H1 (cell line): Measurements from ENCODE around the gene OR2D3. TPM values are rescaled to one million over a fixed set of nuclear protein-coding genes. Genes with fewer than 3 reads are reported as not detected.

Experiments
- ASH2L ChIP-seq: fragments of 200-600, 300-600 bp; sonication (generic); IDR thresholded peaks from one replicate; pipeline ENCODE4 v1.7.1; 2017; ENCODE audit warnings: low read length
- CEBPB ChIP-seq: IDR thresholded peaks from 2 replicates; pipeline ENCODE4 v1.6.1; 2012; ENCODE audit warnings: low read depth, low read length
- CREB1 ChIP-seq: IDR thresholded peaks from 2 replicates; pipeline ENCODE4 v1.6.1; 2012; ENCODE audit warnings: inconsistent platforms
- GABPA ChIP-seq: IDR thresholded peaks from 2 replicates; pipeline ENCODE4 v1.6.1; 2011; ENCODE audit warnings: mild to moderate bottlenecking, low read length, moderate library complexity, borderline replicate concordance; ENCODE audit not compliant: insufficient read depth
- JUN ChIP-seq: IDR thresholded peaks from 2 replicates; pipeline ENCODE4 v1.6.1; 2011; ENCODE audit warnings: low read depth, mild to moderate bottlenecking, improper control_type of control experiment, low read length
- KDM5A ChIP-seq: fragments of 200-600 bp; IDR thresholded peaks from 2 replicates; pipeline ENCODE4 v1.7.1; 2012; ENCODE audit warnings: mild to moderate bottlenecking, low read length, inconsistent platforms, mixed read lengths
- TBP ChIP-seq: IDR thresholded peaks from 2 replicates; pipeline ENCODE4 v1.6.1; 2011; ENCODE audit warnings: low read depth, low read length, improper control_type of control experiment
- TEAD4 ChIP-seq: IDR thresholded peaks from 2 replicates; pipeline ENCODE4 v1.6.1; 2012; ENCODE audit warnings: low read depth, low read length, inconsistent platforms, mixed read lengths
- YY1 ChIP-seq: IDR thresholded peaks from 2 replicates; pipeline ENCODE4 v1.6.1; 2011; ENCODE audit warnings: low read depth, mild to moderate bottlenecking, low read length
- polyA plus RNA-seq, 7 experiments: library from polyadenylated mRNA; depleted of rRNA in 3 of 7; stranded (reverse) in 5 of 7; unstranded in 2 of 7; fragments of >200 nt in 5 of 7; fragments of 200-250 nt in 2 of 7; gene quantifications; 1 replicate in 5 of 7; 2 replicates in 1 of 7; 4 replicates in 1 of 7; pipeline versions ENCODE4 v1.2.1 to v1.2.3, GENCODE V29; 2011 to 2013; ENCODE audit warnings: missing spikeins in 2 of 7, mixed read lengths in 2 of 7
- total RNA-seq: library from RNA; stranded (reverse); fragmentation: NEBNext Ultra II Directional; extraction: Animal tissue kit (Norgen Biotek cat#: 25700); gene quantifications from 2 replicates; pipeline ENCODE4 v1.2.1, GENCODE V29; 2021
- TF ChIP-seq, protein P1 (sequence below), 3 experiments: IDR thresholded peaks; 1 replicate in 2 of 3; 2 replicates in 1 of 3; pipeline versions ENCODE4 v1.5.1 to v1.6.1; 2011; ENCODE audit warnings: low read length in 3 of 3, mild to moderate bottlenecking in 3 of 3, inconsistent platforms in 2 of 3, low read depth in 1 of 3, moderate library complexity in 1 of 3; ENCODE audit not compliant: insufficient read depth in 1 of 3; ENCODE audit errors: control extremely low read depth in 1 of 3
- TF ChIP-seq, protein P2 (sequence below): IDR thresholded peaks from 2 replicates; pipeline ENCODE4 v1.6.1; 2011; ENCODE audit warnings: low read length, improper control_type of control experiment

Gene OR2D3
- total and polyA plus RNA-seq, 2 of the 8 experiments (the other 6 are each of a cell fraction or from before 2014, with no cell fraction given), result not detected

DNA sequence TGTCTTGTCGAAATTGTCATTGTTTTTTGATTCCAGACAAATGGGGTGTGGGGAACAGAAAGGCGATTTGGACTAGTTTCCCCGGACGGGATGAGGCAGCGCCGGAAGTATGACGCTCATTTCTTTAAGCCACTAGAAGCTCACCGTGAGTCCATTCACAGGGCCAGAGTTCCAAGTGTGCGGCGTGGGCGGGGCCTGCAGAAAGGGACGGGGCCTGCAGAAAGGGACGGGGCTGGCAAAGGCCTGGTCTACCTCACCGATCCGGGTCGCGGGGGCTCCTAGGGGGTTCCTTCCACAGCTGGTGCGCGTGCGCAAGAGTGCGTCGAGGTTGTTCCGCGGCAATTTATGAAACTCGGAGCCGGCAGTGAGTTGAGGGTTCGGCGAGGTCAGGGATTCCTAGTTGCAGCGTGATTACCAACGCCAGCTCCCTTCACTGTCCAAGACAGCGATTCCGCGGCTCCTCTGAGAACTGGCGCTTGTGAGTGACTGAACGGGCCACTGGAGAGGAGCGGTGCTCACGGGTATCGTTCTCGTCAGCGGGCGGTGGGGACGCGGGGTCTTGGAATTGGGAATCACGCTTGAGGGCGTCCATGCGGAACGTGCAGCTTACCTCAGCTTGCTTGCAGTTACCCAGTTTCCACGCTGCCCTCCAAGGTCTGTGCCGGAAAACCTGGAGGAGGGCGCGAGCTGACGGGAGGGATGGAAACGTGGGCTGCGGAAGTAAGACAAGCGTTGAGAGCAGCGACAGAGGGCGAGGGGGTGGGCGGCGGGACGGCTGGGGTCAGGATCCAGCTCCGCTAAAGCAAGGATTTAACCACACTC, 5.6 kb downstream of the OR2D3 start, which contains the start of gene ZNF215 (continued):
- TF ChIP-seq TEAD4, result no peak
- TF ChIP-seq KDM5A, result no peak
- no peak; the same call in 1 of the 2 replicates for TF ChIP-seq GABPA
- TF ChIP-seq ASH2L, result peak; percentile 92
- peak; percentile 74 for TF ChIP-seq CREB1
- TF ChIP-seq, protein P1, sequence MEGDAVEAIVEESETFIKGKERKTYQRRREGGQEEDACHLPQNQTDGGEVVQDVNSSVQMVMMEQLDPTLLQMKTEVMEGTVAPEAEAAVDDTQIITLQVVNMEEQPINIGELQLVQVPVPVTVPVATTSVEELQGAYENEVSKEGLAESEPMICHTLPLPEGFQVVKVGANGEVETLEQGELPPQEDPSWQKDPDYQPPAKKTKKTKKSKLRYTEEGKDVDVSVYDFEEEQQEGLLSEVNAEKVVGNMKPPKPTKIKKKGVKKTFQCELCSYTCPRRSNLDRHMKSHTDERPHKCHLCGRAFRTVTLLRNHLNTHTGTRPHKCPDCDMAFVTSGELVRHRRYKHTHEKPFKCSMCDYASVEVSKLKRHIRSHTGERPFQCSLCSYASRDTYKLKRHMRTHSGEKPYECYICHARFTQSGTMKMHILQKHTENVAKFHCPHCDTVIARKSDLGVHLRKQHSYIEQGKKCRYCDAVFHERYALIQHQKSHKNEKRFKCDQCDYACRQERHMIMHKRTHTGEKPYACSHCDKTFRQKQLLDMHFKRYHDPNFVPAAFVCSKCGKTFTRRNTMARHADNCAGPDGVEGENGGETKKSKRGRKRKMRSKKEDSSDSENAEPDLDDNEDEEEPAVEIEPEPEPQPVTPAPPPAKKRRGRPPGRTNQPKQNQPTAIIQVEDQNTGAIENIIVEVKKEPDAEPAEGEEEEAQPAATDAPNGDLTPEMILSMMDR (IDR thresholded peaks at IDR 0.05; ENCODE audit: control extremely low read depth in 1 of 3, insufficient read depth in 1 of 3, low read depth in 1 of 3, low read length in 3 of 3), result no peak
- TF ChIP-seq TBP, result peak; percentile 56
- no peak for TF ChIP-seq CEBPB
- no peak for TF ChIP-seq JUN
- TF ChIP-seq, protein P2, sequence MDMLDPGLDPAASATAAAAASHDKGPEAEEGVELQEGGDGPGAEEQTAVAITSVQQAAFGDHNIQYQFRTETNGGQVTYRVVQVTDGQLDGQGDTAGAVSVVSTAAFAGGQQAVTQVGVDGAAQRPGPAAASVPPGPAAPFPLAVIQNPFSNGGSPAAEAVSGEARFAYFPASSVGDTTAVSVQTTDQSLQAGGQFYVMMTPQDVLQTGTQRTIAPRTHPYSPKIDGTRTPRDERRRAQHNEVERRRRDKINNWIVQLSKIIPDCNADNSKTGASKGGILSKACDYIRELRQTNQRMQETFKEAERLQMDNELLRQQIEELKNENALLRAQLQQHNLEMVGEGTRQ, result no peak
- no peak for TF ChIP-seq YY1
